Stimulated activated naive CD8-positive, alpha-beta T cell treated with anti-CD3 and anti-CD28 coated beads, Interleukin-15, Interleukin-2, amounts not matched to agents 100 ng/mL and 50 ng/mL, for 24 hours (primary cell): ENCODE results near the gene ONECUT3.

Source experiments
- H3K27ac Mint-ChIP-seq: one replicate; pipeline ENCODE4 v1.8.0; 2021; ENCODE audit warnings: mild to moderate bottlenecking, mixed read lengths
- H3K27me3 Mint-ChIP-seq: one replicate; pipeline ENCODE4 v1.8.0; 2021; ENCODE audit warnings: mixed read lengths
- H3K36me3 Mint-ChIP-seq: one replicate; pipeline ENCODE4 v1.8.0; 2021; ENCODE audit warnings: low read depth, mixed read lengths
- H3K4me1 Mint-ChIP-seq: one replicate; pipeline ENCODE4 v1.8.0; 2021; ENCODE audit warnings: low read depth, mixed read lengths
- H3K4me3 Mint-ChIP-seq: one replicate; pipeline ENCODE4 v1.8.0; 2021; ENCODE audit warnings: mild to moderate bottlenecking, mixed read lengths
- H3K9me3 Mint-ChIP-seq: one replicate; pipeline ENCODE4 v1.8.0; 2021; ENCODE audit warnings: mixed read lengths

The ONECUT3 gene

DNA sequence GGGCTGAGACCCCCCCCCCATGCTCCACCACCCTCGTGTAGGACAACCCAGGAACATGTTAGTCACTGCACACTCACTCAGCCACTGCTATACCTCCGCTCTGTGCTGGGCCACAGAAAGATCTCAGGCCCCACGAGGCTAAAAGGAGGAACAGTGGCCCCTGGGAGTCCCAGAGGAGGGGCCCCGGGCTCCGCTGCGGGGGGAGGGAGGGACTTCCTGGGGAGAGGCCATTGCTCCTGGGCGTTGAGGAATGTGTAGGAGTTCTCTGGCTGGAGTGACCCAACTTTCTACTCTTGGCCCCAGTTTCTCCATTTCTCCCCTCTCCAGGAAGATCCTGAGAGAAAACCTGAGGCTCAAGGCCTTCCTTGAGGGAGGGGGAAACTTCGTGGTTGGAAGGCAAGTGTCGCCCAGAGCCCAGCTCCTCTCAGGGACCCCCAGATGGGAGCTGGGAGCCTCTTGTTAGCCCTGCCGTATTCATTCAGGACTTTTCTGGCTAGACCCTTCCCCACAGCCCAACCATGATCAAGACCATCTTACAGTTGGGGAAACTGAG is 13.6 kb downstream of the ONECUT3 start:
- peaks cover 71% of the 10 kb centered on the region for H3K27me3 Mint-ChIP-seq
- peaks cover 11% of the 10 kb centered on the region for H3K9me3 Mint-ChIP-seq
- peaks cover 6% of the 10 kb centered on the region for H3K4me1 Mint-ChIP-seq
- H3K27ac Mint-ChIP-seq: no peak overlapping the region
- no peak overlapping the region for H3K4me3 Mint-ChIP-seq
- peaks cover 10% of the 10 kb centered on the region for H3K36me3 Mint-ChIP-seq

DNA sequence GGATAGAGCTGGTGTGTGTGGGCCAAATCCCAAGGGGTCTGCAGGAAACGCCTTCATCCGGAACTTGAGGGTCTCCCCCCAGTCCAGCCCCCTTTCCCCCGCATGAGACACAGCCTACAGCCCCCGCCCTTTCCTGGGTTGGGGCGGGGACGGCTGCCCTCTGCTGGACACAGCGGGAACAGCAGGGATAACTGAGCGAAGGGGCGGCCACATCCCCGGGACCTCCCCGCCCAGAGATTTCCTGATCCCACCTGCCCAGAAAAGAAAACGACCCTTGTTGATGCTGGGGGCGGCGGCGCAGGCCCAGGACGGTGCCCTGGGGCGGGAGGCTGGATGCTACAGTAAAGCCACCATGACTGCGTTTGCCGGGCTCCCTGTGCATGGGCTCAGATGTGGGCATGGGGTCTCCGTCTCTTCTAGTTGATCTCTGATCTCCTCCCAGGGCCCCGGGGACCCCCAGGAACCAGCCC is 14.2 kb downstream of the ONECUT3 start:
- H3K27me3 Mint-ChIP-seq: peaks cover 74% of the 10 kb centered on the region
- H3K9me3 Mint-ChIP-seq: peaks cover 11% of the 10 kb centered on the region
- no peak overlapping the region for H3K27ac Mint-ChIP-seq
- H3K4me1 Mint-ChIP-seq: peaks cover 6% of the 10 kb centered on the region
- H3K4me3 Mint-ChIP-seq: no peak overlapping the region
- H3K36me3 Mint-ChIP-seq: peaks cover 10% of the 10 kb centered on the region

DNA sequence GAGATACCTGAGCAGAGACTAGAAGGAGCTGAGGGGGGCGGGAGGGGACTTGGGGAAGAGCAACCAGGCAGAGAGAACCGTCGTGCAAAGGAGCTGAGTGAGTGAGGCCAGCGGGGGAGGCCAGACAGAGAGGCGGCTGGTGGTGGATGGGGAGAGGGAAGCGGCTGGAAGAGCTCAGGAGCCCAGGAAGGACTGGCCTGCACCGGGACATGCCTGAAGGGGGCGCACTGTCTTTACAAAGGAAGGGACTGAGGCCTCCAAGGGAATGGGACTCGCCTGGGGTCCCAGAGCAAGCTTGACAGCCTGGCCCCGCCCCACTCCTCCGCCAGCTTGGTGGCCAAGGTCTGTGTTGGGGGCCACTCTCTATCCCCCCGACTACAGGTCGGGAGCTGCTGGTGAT is 14.9 kb downstream of the ONECUT3 start:
- peaks cover 10% of the 10 kb centered on the region for H3K36me3 Mint-ChIP-seq
- H3K27me3 Mint-ChIP-seq: peaks cover 76% of the 10 kb centered on the region
- peaks cover 6% of the 10 kb centered on the region for H3K4me1 Mint-ChIP-seq
- no peak overlapping the region for H3K27ac Mint-ChIP-seq
- H3K9me3 Mint-ChIP-seq: peaks cover 11% of the 10 kb centered on the region
- no peak overlapping the region for H3K4me3 Mint-ChIP-seq

- Mint-ChIP-seq H3K36me3 (peaks cover 10% of the 10 kb centered on the region), H3K9me3 (peaks cover 11% of the 10 kb centered on the region), H3K4me3 (no peak overlapping the region), H3K4me1 (peaks cover under 1% of the 10 kb centered on the region), H3K27ac (no peak overlapping the region), H3K27me3 (peaks cover 76% of the 10 kb centered on the region)
These were observed 15.8 kb downstream of the ONECUT3 start for GRCh38 chr19:1768918-1769644.

GRCh38 chr19:1769645-1769985 is 16.3 kb downstream of the ONECUT3 start:
- no peak overlapping the region for H3K4me3 Mint-ChIP-seq
- peaks cover 10% of the 10 kb centered on the region for H3K36me3 Mint-ChIP-seq
- H3K27ac Mint-ChIP-seq: no peak overlapping the region
- H3K9me3 Mint-ChIP-seq: peaks cover 11% of the 10 kb centered on the region
- H3K27me3 Mint-ChIP-seq: peaks cover 77% of the 10 kb centered on the region
- no peaks in the 10 kb centered on the region for H3K4me1 Mint-ChIP-seq

DNA sequence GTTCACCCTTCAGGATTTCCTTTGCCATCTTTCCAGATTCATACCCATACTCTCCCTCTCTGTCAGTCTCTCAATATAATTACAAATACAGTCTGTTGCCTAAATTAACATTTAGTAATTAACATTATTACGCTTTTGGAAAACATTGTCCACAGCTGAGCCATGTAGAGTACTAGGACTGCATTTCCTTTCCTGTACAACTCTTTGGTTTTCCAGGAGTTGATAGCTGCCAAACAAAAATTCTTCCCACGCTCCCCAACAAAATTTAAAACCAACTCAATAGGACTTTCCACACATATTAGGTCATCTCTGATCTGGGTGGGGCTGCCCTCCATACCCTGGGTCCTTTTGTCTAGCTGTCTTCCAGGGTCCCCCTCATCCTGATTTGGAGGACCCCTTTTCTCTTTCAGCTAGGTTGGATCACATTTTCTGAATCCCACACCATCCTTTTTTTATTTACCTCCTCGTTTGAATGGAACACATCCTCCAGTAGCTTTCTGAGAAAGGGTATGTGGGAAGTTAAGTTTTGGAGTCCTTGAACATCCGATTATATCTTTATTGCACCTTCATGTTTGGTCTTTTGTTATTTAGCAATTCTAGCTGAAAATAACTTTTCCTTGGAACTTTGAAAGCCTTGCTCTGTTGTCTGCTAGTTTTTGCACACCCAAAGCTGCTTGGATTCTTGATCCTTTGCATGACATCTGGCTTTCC is 17.7 kb downstream of the ONECUT3 start:
- Mint-ChIP-seq H3K27ac (no peak overlapping the region), H3K4me3 (no peak overlapping the region), H3K27me3 (peaks cover 68% of the 10 kb centered on the region), H3K9me3 (peaks cover 11% of the 10 kb centered on the region), H3K36me3 (peaks cover 10% of the 10 kb centered on the region), H3K4me1 (no peaks in the 10 kb centered on the region)

DNA sequence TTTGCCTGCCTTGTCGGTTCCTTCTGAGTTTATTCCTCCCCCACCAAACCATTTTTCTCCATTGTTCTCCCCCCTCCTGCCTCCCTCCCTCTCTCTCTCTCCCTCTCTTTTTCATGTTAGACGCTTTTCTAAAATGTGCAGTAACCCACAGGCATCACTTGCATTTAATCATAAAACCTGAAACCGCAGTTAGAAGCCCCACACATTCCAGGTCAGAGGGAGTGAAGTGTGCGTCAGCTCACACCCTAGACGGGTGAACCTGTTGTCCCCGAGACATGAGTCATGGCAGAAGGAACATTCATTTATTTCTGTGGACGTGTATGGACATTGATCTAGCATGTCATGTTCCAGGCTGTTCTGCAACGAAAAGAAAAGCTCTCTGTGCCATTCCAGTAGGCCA is 19.9 kb downstream of the ONECUT3 start:
- Mint-ChIP-seq H3K27ac (no peak overlapping the region), H3K36me3 (peaks cover 10% of the 10 kb centered on the region), H3K4me3 (no peak overlapping the region), H3K27me3 (peaks cover 77% of the 10 kb centered on the region), H3K4me1 (no peaks in the 10 kb centered on the region), H3K9me3 (peaks cover 11% of the 10 kb centered on the region)

DNA sequence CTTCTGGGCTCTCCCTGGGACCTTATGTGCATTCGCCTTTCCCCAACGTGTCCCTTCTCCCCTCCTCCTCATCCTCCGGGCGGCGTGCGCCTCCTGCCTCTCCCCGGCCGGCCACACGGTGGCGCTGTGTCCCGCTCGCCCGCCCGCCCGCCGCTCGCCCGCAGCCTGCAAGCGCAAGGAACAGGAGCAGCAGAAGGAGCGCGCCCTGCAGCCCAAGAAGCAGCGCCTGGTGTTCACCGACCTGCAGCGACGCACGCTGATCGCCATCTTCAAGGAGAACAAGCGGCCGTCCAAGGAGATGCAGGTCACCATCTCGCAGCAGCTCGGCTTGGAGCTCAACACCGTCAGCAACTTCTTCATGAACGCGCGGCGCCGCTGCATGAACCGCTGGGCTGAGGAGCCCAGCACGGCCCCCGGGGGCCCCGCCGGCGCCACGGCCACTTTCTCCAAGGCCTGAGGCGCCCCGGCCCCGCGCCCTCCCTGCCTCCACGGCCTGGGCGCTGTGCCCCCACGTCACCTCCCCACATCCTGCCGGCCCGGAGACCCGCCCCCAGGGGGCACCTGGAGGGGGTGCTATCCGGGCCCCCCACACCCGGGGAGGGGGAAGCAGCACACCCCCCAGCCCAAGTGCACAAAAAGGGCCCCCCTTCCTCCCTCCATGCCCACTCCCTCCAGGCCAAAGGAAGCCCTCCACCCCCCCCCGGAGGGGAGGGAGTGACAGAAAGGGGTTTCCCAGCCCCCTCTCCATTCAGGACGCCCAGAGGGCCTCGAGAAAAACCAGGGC is 21.9 kb downstream of the ONECUT3 start:
- H3K9me3 Mint-ChIP-seq: peaks cover 11% of the 10 kb centered on the region
- no peak overlapping the region for H3K27ac Mint-ChIP-seq
- H3K4me1 Mint-ChIP-seq: no peaks in the 10 kb centered on the region
- H3K27me3 Mint-ChIP-seq: peaks cover 75% of the 10 kb centered on the region
- H3K36me3 Mint-ChIP-seq: peaks cover 10% of the 10 kb centered on the region
- H3K4me3 Mint-ChIP-seq: no peak overlapping the region

- Mint-ChIP-seq H3K27me3 (peaks cover 72% of the 10 kb centered on the region), H3K9me3 (peaks cover 5% of the 10 kb centered on the region), H3K27ac (no peak overlapping the region), H3K4me1 (no peaks in the 10 kb centered on the region), H3K36me3 (peaks cover 6% of the 10 kb centered on the region), H3K4me3 (no peak overlapping the region)
These were observed 22.8 kb downstream of the ONECUT3 start for GRCh38 chr19:1775951-1776605.

DNA sequence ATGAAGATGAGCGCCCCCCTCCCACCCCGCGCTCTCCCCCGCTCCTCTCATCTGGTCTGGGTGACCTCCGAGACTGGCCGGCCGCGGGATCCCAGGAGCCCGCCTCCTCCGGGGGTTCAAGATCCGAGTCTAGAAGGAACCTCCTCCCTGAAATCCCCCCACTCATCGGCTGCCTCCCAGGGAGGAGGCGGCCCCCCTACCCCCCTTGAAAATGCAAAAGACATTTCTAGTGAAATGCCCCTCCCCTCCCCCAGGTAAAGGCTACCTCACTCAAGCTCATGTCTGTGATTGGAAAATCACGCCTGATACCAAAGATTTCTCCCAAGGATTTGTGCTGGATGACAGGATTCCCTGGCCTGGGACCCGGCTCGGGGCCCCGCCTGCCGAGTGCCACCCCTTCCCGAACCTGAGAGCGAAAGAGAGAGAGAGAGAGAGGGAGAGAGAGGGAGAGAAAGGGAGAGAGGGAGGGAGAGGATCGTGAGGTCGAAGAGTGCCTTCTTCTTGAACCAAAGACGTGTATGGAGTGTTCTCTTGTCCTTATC is 23.4 kb downstream of the ONECUT3 start:
- peaks cover 69% of the 10 kb centered on the region for H3K27me3 Mint-ChIP-seq
- H3K36me3 Mint-ChIP-seq: no peaks in the 10 kb centered on the region
- H3K4me1 Mint-ChIP-seq: no peaks in the 10 kb centered on the region
- H3K4me3 Mint-ChIP-seq: no peak overlapping the region
- no peaks in the 10 kb centered on the region for H3K9me3 Mint-ChIP-seq
- no peak overlapping the region for H3K27ac Mint-ChIP-seq

GRCh38 chr19:1777149-1777548 is 23.8 kb downstream of the ONECUT3 start:
- peaks cover 74% of the 10 kb centered on the region for H3K27me3 Mint-ChIP-seq
- no peaks in the 10 kb centered on the region for H3K4me1 Mint-ChIP-seq
- no peaks in the 10 kb centered on the region for H3K9me3 Mint-ChIP-seq
- H3K36me3 Mint-ChIP-seq: no peaks in the 10 kb centered on the region
- no peak overlapping the region for H3K27ac Mint-ChIP-seq
- H3K4me3 Mint-ChIP-seq: no peak overlapping the region

DNA sequence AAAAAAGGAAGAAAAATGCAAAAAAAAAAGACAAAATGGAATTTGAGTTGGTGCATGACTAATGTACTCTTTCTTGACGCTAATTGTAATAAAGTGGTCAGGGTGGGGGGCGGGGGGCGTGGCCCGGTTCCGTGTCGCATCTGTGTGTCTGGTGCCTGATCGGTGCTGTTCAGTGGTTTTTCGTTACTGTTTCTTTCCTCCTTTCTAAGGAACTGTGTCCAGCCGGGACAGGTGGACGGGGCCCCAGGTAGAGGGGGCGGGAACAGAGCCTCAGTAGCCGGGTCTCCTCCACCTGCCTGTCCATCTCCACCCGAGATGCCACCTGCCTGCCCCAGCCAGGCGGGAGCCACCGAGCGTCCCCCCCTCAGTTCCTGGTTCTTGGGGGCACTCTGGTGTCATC is 26.3 kb downstream of the ONECUT3 start:
- Mint-ChIP-seq H3K9me3 (no peaks in the 10 kb centered on the region), H3K4me1 (no peaks in the 10 kb centered on the region), H3K27me3 (peaks cover 67% of the 10 kb centered on the region), H3K4me3 (no peak overlapping the region), H3K27ac (no peak overlapping the region), H3K36me3 (no peaks in the 10 kb centered on the region)

- Mint-ChIP-seq H3K9me3 (no peaks in the 10 kb centered on the region), H3K27ac (no peak overlapping the region), H3K36me3 (no peaks in the 10 kb centered on the region), H3K4me1 (no peaks in the 10 kb centered on the region), H3K4me3 (no peak overlapping the region), H3K27me3 (peaks cover 63% of the 10 kb centered on the region)
These were observed 27.1 kb downstream of the ONECUT3 start for GRCh38 chr19:1780272-1780958.

DNA sequence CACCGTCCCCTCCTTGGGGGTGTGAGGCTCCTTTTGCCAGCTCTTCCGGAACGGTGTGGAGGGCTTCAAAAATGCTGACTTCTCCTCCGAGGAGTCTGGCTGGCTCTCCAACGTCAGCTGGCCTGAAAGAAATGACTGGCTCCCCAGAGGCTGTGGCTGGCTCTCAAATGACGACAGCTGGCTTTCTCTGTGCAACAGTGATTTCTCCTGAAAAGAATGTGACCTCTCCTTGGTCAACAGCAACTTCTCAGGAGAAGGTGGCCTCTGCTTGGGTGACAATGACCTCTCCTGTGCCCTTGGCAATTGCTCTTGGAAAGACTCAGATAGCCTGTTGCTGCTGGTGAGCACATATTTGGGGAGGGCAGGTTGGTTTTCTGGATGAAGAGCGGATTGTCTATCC is 29.2 kb downstream of the ONECUT3 start:
- Mint-ChIP-seq H3K4me1 (no peaks in the 10 kb centered on the region), H3K36me3 (no peaks in the 10 kb centered on the region), H3K9me3 (no peaks in the 10 kb centered on the region), H3K27ac (no peak overlapping the region), H3K27me3 (peaks cover 49% of the 10 kb centered on the region), H3K4me3 (no peak overlapping the region)
